HEK293 (cell line): Measurements from ENCODE around the gene IGSF21.

Experiments used
- CTCF ChIA-PET: fragments of 350-600 bp; formaldehyde crosslinking; extraction: SDS; loops from one replicate; lab custom pipeline; 2021; ENCODE audit warnings: antibody characterized with exemption; lab: Yijun Ruan, JAX
- POLR2A ChIA-PET: fragments of 300-600 bp; formaldehyde crosslinking; extraction: SDS; loops from one replicate; lab custom pipeline; 2020; ENCODE audit warnings: antibody characterized with exemption, inconsistent platforms; lab: Yijun Ruan, JAX
- H3K27ac ChIP-seq: fragments of 200-500 bp; sonication (Bioruptor generic); 2 replicates; pipeline ENCODE4 v1.5.1; 2014; ENCODE audit warnings: low read depth, low read length, control low read depth, inconsistent platforms; ENCODE audit errors: extremely low read depth
- H3K36me3 ChIP-seq, 2 experiments: fragments of 200-500 bp in 1 of 2; sonication (Bioruptor generic) in 1 of 2; 1 replicate in 1 of 2; 2 replicates in 1 of 2; pipeline ENCODE4 v1.5.1; 2014 to 2017; ENCODE audit warnings: inconsistent platforms in 2 of 2, low read length in 2 of 2; ENCODE audit not compliant: control insufficient read depth in 2 of 2, insufficient read depth in 1 of 2
- H3K4me1 ChIP-seq: fragments of 200-500 bp; sonication (Bioruptor generic); 2 replicates; pipeline ENCODE4 v1.5.1; 2014; ENCODE audit warnings: mild to moderate bottlenecking, low read length, inconsistent platforms; ENCODE audit not compliant: control insufficient read depth, insufficient read depth
- H3K4me3 ChIP-seq: 2 replicates; pipeline ENCODE4 v1.5.1; 2011; ENCODE audit warnings: low read depth, mild to moderate bottlenecking, control low read depth, low read length, moderate library complexity
- H3K9me3 ChIP-seq: fragments of 200-500 bp; sonication (Bioruptor generic); 2 replicates; pipeline ENCODE4 v1.5.1; 2014; ENCODE audit warnings: low read depth, low read length, inconsistent platforms; ENCODE audit not compliant: control insufficient read depth, insufficient read depth
- MYNN ChIP-seq: fragments of 450-650 bp; formaldehyde crosslinking; IDR thresholded peaks from 2 replicates; pipeline ENCODE4 v1.5.1; 2016; ENCODE audit warnings: missing biosample characterization, missing genetic modification characterization, borderline replicate concordance
- TCF7L2 ChIP-seq: IDR thresholded peaks from 2 replicates; pipeline ENCODE4 v1.6.1; 2011; ENCODE audit warnings: low read depth, mild to moderate bottlenecking, inconsistent platforms, low read length, moderate library complexity, borderline replicate concordance
- YY2 ChIP-seq: fragments of 450-650 bp; formaldehyde crosslinking; IDR thresholded peaks from 2 replicates; pipeline ENCODE4 v1.5.1; 2016; ENCODE audit warnings: missing biosample characterization, missing genetic modification characterization
- ZBTB8A ChIP-seq: fragments of 450-650 bp; formaldehyde crosslinking; IDR thresholded peaks from 2 replicates; pipeline ENCODE4 v1.5.1; 2016; ENCODE audit warnings: missing biosample characterization, missing genetic modification characterization
- ZEB2 ChIP-seq: fragments of 450-650 bp; formaldehyde crosslinking; IDR thresholded peaks from 2 replicates; pipeline ENCODE4 v1.5.1; 2016; ENCODE audit warnings: missing biosample characterization, missing genetic modification characterization
- ZFHX2 ChIP-seq: fragments of 450-650 bp; formaldehyde crosslinking; conservative IDR thresholded peaks from 2 replicates; pipeline ENCODE4 v1.5.1; 2016; ENCODE audit warnings: missing biosample characterization, missing genetic modification characterization
- ZNF112 ChIP-seq: fragments of 450-650 bp; formaldehyde crosslinking; IDR thresholded peaks from 2 replicates; pipeline ENCODE4 v1.5.0; 2017; ENCODE audit warnings: missing biosample characterization, missing genetic modification characterization
- ZNF138 ChIP-seq: fragments of 450-650 bp; formaldehyde crosslinking; IDR thresholded peaks from 2 replicates; pipeline ENCODE4 v1.5.1; 2016; ENCODE audit warnings: missing biosample characterization, missing genetic modification characterization, borderline replicate concordance
- ZNF335 ChIP-seq: fragments of 450-650 bp; formaldehyde crosslinking; conservative IDR thresholded peaks from 2 replicates; pipeline ENCODE4 v1.5.1; 2016; ENCODE audit warnings: missing biosample characterization, missing genetic modification characterization
- ZNF416 ChIP-seq: fragments of 450-650 bp; formaldehyde crosslinking; IDR thresholded peaks from 2 replicates; pipeline ENCODE4 v1.5.1; 2016; ENCODE audit warnings: missing biosample characterization, missing genetic modification characterization
- ZNF610 ChIP-seq: fragments of 450-650 bp; formaldehyde crosslinking; IDR thresholded peaks from 2 replicates; pipeline ENCODE4 v1.5.1; 2016; ENCODE audit warnings: missing biosample characterization, missing genetic modification characterization, borderline replicate concordance
- ZNF768 ChIP-seq: fragments of 450-650 bp; formaldehyde crosslinking; IDR thresholded peaks from 2 replicates; pipeline ENCODE4 v1.5.1; 2018; ENCODE audit warnings: missing biosample characterization, mild to moderate bottlenecking, missing genetic modification characterization
- ZNF830 ChIP-seq: fragments of 450-650 bp; IDR thresholded peaks from 2 replicates; pipeline ENCODE4 v1.5.0; 2018; ENCODE audit warnings: missing biosample characterization, missing genetic modification characterization, low read depth, mild to moderate bottlenecking, moderate library complexity
- ZNF843 ChIP-seq: fragments of 450-650 bp; formaldehyde crosslinking; IDR thresholded peaks from 2 replicates; pipeline ENCODE4 v1.5.1; 2016; ENCODE audit warnings: missing biosample characterization, missing genetic modification characterization
- TF ChIP-seq, protein P1 (sequence below): fragments of 450-650 bp; formaldehyde crosslinking; IDR thresholded peaks from 2 replicates; pipeline ENCODE4 v1.5.1; 2016; ENCODE audit warnings: missing biosample characterization, missing genetic modification characterization, low read depth
- TF ChIP-seq, protein P2 (sequence below): fragments of 450-650 bp; formaldehyde crosslinking; IDR thresholded peaks from 2 replicates; pipeline ENCODE4 v1.5.1; 2017; ENCODE audit warnings: missing biosample characterization, missing genetic modification characterization
- TF ChIP-seq, protein P3 (sequence below): fragments of 450-650 bp; formaldehyde crosslinking; IDR thresholded peaks from 2 replicates; pipeline ENCODE4 v1.5.1; 2016; ENCODE audit warnings: missing biosample characterization, missing genetic modification characterization
- TF ChIP-seq, protein P4 (sequence below): fragments of 450-650 bp; formaldehyde crosslinking; conservative IDR thresholded peaks from 2 replicates; pipeline ENCODE4 v1.5.1; 2016; ENCODE audit warnings: low read depth, missing biosample characterization, missing genetic modification characterization

IGSF21 gene

DNA sequence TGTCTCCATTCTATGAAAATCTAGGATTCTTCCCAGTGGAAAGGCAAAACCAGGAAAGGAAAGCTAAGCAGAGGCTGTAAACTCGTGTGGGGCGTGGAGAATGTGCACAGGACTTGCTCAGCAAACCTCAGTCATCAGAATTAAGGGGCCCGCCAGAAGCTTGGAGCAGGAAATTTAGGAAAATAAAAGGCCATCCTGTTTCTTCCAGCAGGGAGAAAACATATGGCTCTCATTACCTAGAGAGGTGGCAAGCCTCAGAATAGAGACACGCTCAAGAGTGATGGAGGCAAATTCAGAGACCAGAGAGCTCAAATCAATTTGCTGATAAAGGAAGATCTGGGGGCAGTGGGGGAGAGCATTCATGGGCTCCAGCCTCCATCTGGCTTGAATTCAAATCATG is 221.2 kb downstream of the IGSF21 start:
- no peak overlapping the region for H3K27ac ChIP-seq
- 0 out of 2 replicates have a peak, but pooled peaks have one; percentile 8 for TF ChIP-seq ZFHX2
- TF ChIP-seq, protein P1, sequence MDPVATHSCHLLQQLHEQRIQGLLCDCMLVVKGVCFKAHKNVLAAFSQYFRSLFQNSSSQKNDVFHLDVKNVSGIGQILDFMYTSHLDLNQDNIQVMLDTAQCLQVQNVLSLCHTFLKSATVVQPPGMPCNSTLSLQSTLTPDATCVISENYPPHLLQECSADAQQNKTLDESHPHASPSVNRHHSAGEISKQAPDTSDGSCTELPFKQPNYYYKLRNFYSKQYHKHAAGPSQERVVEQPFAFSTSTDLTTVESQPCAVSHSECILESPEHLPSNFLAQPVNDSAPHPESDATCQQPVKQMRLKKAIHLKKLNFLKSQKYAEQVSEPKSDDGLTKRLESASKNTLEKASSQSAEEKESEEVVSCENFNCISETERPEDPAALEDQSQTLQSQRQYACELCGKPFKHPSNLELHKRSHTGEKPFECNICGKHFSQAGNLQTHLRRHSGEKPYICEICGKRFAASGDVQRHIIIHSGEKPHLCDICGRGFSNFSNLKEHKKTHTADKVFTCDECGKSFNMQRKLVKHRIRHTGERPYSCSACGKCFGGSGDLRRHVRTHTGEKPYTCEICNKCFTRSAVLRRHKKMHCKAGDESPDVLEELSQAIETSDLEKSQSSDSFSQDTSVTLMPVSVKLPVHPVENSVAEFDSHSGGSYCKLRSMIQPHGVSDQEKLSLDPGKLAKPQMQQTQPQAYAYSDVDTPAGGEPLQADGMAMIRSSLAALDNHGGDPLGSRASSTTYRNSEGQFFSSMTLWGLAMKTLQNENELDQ (tag by site-specific recombination): no peak
- POLR2A ChIA-PET: no interaction called here
- H3K4me3 ChIP-seq: no peak overlapping the region
- CTCF ChIA-PET: interaction anchor here (0.6 to 1.1 kb wide), 3 partner anchors 9 to 1974 kb away, joined by 3 to 5 read pairs (median 3); no protein-coding TSS in a partner anchor
- no peaks in the 10 kb centered on the region for H3K4me1 ChIP-seq
- H3K9me3 ChIP-seq: no peaks in the 10 kb centered on the region
- H3K36me3 ChIP-seq: no peaks in the 10 kb centered on the region

DNA sequence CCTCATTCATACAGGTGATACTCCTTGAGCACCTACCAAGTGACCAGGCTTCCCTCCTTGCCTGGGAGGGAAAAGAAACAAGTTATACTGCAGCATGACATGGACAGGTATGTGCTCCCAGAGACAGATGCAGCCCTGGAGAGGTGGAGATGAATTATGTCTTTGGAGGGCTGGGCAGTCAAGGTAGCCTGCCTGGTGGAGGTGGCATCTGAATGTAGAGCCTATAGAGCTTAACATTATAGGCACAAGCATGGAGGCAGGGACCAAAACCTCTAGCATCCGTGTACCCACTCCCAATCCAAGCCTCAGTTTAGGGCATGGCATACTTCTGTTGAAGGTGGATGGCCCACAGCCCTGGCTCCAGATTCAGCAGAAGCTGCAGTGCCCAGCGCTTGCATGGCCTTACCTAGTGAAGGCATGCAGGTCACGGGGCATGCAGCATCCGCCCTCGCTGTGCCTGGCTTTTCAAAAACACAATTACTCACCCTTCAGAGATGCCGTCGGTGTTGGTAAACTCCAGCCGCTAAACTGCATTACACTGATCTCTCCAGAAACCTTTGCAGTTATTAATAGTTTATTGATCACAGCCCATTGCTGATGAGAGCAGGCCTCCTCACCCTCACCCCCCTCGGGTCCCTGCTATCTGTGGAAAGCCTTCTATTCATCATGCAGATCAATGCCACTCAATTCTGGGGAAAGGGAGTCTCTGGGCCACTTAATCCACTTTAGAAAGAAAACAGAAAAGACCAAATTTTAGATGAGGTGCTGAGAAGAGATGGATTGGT is 222.1 kb downstream of the IGSF21 start:
- CTCF ChIA-PET: no interaction called here
- no peaks in the 10 kb centered on the region for H3K4me1 ChIP-seq
- H3K4me3 ChIP-seq: no peak overlapping the region
- H3K36me3 ChIP-seq: no peaks in the 10 kb centered on the region
- TF ChIP-seq MYNN (no peak), ZNF416 (tag by site-specific recombination) (no peak), ZEB2 (tag by site-specific recombination) (no peak), ZNF138 (tag by site-specific recombination) (no peak), ZNF335 (no peak), ZNF112 (tag by site-specific recombination) (no peak), YY2 (tag by site-specific recombination) (no peak), ZNF768 (tag by site-specific recombination) (no peak), ZBTB8A (tag by site-specific recombination) (no peak), ZNF610 (tag by site-specific recombination) (no peak), ZNF830 (tag by site-specific recombination) (no peak)
- TF ChIP-seq, protein P2, sequence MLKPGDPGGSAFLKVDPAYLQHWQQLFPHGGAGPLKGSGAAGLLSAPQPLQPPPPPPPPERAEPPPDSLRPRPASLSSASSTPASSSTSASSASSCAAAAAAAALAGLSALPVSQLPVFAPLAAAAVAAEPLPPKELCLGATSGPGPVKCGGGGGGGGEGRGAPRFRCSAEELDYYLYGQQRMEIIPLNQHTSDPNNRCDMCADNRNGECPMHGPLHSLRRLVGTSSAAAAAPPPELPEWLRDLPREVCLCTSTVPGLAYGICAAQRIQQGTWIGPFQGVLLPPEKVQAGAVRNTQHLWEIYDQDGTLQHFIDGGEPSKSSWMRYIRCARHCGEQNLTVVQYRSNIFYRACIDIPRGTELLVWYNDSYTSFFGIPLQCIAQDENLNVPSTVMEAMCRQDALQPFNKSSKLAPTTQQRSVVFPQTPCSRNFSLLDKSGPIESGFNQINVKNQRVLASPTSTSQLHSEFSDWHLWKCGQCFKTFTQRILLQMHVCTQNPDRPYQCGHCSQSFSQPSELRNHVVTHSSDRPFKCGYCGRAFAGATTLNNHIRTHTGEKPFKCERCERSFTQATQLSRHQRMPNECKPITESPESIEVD (tag by site-specific recombination): no peak
- TF ChIP-seq, protein P3, sequence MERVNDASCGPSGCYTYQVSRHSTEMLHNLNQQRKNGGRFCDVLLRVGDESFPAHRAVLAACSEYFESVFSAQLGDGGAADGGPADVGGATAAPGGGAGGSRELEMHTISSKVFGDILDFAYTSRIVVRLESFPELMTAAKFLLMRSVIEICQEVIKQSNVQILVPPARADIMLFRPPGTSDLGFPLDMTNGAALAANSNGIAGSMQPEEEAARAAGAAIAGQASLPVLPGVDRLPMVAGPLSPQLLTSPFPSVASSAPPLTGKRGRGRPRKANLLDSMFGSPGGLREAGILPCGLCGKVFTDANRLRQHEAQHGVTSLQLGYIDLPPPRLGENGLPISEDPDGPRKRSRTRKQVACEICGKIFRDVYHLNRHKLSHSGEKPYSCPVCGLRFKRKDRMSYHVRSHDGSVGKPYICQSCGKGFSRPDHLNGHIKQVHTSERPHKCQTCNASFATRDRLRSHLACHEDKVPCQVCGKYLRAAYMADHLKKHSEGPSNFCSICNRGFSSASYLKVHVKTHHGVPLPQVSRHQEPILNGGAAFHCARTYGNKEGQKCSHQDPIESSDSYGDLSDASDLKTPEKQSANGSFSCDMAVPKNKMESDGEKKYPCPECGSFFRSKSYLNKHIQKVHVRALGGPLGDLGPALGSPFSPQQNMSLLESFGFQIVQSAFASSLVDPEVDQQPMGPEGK (tag by site-specific recombination): no peak
- TF ChIP-seq, all 188 proteins: peak for 0
- POLR2A ChIA-PET: no interaction called here
- Histone ChIP-seq H3K9me3 (no peaks in the 10 kb centered on the region), H3K27ac (no peak overlapping the region)

DNA sequence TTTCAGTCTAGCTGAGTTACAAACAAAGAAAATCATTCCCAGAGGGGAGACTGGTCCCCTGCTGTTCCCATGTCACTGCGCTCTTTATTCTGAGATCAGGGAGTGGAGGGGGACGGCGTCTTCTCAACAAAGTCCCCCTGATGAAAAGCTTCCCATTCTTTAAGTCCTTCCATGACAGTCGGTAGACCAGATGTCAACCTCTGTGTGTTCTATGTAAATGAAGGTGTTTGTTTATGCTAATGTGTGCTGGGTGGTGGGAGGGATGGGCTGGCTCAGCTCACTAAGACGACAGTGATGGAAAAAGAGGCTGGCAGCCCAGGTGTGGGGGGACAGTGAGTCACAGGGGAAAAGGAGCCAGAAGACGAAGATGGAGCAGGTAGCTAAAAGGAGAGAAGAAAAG is 225.0 kb downstream of the IGSF21 start:
- ChIA-PET CTCF (interaction anchor here (0.6 to 0.9 kb wide), 3 partner anchors 10 to 976 kb away, joined by 3 read pairs; no protein-coding TSS in a partner anchor), POLR2A (no interaction called here)
- Histone ChIP-seq H3K36me3 (no peaks in the 10 kb centered on the region), H3K9me3 (no peaks in the 10 kb centered on the region), H3K4me1 (no peaks in the 10 kb centered on the region), H3K27ac (no peak overlapping the region), H3K4me3 (no peak overlapping the region)
- no peak for TF ChIP-seq TCF7L2
- TF ChIP-seq, protein P3 (tag by site-specific recombination): no peak
- TF ChIP-seq, protein P4, sequence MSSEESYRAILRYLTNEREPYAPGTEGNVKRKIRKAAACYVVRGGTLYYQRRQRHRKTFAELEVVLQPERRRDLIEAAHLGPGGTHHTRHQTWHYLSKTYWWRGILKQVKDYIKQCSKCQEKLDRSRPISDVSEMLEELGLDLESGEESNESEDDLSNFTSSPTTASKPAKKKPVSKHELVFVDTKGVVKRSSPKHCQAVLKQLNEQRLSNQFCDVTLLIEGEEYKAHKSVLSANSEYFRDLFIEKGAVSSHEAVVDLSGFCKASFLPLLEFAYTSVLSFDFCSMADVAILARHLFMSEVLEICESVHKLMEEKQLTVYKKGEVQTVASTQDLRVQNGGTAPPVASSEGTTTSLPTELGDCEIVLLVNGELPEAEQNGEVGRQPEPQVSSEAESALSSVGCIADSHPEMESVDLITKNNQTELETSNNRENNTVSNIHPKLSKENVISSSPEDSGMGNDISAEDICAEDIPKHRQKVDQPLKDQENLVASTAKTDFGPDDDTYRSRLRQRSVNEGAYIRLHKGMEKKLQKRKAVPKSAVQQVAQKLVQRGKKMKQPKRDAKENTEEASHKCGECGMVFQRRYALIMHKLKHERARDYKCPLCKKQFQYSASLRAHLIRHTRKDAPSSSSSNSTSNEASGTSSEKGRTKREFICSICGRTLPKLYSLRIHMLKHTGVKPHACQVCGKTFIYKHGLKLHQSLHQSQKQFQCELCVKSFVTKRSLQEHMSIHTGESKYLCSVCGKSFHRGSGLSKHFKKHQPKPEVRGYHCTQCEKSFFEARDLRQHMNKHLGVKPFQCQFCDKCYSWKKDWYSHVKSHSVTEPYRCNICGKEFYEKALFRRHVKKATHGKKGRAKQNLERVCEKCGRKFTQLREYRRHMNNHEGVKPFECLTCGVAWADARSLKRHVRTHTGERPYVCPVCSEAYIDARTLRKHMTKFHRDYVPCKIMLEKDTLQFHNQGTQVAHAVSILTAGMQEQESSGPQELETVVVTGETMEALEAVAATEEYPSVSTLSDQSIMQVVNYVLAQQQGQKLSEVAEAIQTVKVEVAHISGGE: no peak
- no peak for TF ChIP-seq ZNF843
